Stimulated activated CD4-positive, alpha-beta T cell treated with anti-CD3 and anti-CD28 coated beads, Interleukin-1b, Interleukin-23, amount 100 ng/mL, for 4 hours (primary cell): Measurements from ENCODE around the gene NAXD.
"Not testable (repeated sequence)": the region's sequence is repeated elsewhere in the genome, so short reads cannot be mapped to it uniquely, and the experiment has no call there.

Source experiments
- DNase-seq, 2 donors: peaks; one replicate each; pipeline ENCODE4 v3.0.0-alpha.2; 2020; ENCODE audit warnings: low read depth in 2 of 2

The NAXD gene

DNA sequence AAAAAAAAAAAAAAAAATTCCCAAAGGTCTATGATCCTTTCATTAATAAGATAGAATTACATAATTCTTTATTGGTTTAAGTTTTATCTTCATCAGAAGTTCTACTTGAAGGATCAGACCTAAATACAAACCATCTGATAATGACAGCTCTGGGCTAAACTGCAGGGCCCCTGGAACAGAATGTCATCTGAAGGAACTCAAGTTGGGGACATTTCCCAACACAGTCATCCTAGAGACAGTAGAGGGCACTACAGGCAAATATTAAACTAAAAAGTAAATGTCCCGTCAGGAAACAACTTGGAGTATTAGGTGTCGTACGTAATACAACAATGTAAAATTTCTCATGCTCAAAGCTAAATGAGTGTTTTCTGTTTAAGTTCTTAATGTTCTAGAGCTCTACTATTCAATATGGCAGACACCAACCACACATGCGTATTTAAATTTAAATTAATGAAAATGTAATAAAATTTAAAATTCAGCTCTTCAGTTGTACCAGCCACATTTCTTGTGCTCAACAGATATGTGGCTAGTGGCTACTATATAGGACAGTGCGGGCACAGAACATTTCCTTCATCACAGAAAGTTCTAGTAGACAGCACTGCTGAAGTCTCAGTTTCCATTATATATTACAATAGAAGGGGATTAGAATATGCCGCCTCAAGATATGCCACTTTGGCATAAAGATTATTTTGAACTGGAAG, 21.8 kb upstream of the NAXD start:
- DNase-seq, result no peak

- no peak for DNase-seq
These were observed 18.2 kb upstream of the NAXD start for GRCh38 chr13:110597041-110597689.

DNA sequence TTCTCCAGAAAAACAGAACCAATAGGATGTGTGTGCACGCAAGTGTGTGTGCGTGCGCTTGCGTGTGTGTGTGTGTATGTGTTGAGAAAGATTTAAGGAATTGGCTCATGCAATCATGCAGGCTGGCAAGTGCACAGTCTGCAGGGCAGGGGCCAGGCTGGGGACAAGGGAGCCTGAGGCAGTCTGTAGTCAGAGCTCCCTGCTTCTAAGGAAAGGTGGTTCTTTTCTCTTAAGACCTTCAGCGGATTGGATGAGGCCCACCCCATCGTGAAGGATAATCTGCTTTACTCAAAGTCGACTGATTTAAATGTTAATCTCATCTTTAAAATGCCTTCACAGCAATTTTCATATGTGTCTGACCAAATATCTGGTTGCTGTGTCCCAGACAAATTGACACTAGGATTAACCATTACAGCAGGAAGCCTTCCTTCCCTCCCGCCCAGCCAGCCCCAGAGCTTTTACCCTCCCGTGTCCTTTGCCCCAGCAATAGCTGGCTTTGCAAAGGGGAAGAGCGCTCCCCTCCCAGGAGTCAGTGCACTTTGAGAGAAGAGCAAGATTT, 15.0 kb upstream of the NAXD start:
- DNase-seq, result no peak

- DNase-seq, result no peak
These were observed 14.4 kb upstream of the NAXD start for GRCh38 chr13:110600980-110601379.

- no peak for DNase-seq
These were observed 10.2 kb upstream of the NAXD start for GRCh38 chr13:110605132-110605531.

DNA sequence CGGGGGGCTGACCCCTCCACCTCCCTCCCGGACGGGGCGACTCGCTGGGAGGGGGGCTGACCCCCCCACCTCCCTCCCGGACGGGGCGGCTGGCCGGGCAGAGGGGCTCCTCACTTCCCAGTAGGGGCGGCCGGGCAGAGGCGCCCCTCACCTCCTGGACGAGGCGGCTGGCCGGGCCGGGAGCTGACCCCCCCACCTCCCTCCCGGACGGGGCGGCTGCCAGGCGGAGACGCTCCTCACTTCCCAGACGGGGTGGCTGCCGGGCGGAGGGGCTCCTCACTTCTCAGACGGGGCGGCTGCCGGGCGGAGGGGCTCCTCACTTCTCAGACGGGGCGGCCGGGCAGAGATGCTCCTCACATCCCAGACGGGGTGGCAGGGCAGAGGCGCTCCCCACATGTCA, 9.1 kb upstream of the NAXD start:
- DNase-seq, result not testable (repeated sequence)

DNA sequence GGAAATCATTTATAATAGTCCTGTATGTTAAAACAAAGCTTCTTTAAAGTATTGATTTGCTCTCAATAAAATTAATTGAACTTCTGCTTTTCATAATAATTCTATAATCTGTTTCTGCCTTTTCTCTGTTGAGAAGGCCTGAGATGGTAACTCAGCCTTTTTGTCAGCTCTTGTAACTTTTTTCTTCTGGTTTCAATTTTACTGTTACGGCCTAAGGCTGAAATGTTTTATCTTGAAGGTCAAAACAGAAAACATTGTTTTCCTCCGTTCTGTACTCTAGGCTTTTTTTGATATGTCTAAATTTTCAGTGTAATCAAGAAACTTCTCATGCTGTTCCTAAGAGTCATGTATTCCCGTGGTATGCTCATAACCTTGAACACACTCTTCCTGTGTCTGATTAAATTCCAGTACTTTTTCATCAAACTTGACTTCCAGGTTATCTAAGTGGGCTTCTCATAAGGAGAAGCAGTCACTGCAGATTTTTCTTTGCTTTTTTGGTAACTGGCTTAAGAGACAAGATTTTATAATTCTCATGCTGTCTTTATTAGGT, 7.6 kb upstream of the NAXD start:
- no peak for DNase-seq

- DNase-seq, result no peak
These were observed 4.3 kb upstream of the NAXD start for GRCh38 chr13:110610955-110611595.

- no peak for DNase-seq
These were observed 382 bp upstream of the NAXD start for GRCh38 chr13:110615005-110615321.

- peak in 1 of 2 donors; percentile 28 for DNase-seq
These were observed 1.1 kb downstream of the NAXD start for GRCh38 chr13:110616103-110617101.

DNA sequence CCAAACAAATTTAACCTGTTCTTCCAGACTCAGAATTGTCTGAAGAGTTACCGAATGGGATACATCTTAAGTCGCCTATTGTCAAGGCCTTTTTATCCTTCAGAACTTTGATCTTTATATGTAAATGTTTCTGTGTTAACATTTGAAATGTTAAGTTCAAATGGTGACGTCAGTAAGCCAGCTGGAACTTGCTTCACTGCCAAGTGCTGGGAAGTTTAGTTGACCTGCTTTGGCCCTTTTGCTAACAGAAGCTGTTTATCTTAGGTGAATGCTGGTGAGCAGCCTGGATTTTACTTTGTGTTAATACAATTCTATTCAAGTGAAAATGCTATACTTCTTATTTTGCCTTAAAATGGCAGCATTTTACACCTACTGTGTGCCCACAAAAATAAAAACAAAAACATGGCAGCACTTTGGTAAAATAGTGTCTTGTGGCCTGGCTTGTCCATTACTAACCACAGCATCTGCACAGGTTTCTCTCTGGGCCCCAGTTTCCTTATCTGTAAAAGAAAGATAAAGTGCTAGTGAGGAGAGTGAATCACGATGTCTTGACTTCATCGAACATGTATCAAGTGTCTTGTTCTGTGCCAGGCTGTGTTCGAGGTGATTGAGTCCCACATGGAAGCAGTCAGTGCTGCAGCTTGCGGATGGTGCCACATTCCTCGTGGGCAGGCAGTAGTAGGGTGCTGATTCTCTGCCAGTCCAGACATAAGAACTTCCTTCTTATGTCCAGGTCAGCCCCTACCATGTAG, 2.2 kb downstream of the NAXD start:
- DNase-seq, result no peak

GRCh38 chr13:110618167-110618566, 2.8 kb downstream of the NAXD start:
- DNase-seq, result no peak

GRCh38 chr13:110618780-110619179, 3.4 kb downstream of the NAXD start:
- no peak for DNase-seq

GRCh38 chr13:110620596-110620995, 5.3 kb downstream of the NAXD start:
- DNase-seq, result no peak

GRCh38 chr13:110624766-110625756, 9.7 kb downstream of the NAXD start:
- DNase-seq, result no peak

DNA sequence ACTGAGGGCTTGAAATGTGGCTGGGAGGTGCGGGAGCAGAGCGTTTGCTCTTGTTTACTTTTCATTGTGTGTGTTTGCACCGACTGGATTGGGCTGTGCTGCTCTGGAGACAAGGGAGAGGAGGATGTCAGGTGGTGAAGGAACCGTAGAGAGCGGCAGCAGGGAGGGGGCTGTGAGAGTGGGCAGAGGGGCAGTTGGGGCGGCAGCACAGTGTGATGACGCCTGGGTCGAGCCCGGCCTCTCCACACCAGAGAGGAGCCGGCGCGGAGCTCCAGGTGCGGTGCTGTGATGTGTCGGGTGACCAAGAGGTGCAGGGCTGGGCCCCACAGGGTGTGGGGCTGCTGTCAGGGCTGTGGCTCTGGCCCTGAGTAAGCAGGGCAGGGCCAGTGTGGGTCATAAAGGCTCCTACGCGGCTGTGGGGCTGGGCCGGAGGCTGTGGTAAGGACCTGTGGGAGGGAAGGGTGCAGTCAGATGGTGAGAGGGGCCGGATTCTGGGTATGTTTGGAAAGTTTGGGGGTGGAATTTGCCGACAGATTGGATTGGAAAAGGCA, 10.5 kb downstream of the NAXD start:
- DNase-seq, result no peak

GRCh38 chr13:110626521-110626920, 11.2 kb downstream of the NAXD start:
- no peak for DNase-seq

DNA sequence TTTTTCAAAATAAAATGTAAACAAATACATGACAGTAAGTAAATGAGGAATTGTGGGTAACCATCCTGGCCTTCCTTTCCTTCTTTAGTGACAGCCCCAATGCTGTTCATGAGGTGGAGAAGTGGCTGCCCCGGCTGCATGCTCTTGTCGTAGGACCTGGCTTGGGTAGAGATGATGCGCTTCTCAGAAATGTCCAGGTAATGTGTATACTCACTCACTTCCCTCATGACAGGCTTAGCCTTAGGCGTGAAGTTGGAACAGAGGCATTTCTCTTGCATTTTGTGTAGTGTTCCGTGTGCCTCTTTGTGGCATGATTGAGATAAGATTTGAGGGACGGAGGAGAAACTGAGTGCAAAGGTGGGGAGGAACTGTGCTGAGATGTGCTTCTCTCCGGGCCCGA, 12.0 kb downstream of the NAXD start:
- DNase-seq, result no peak
